Coronary artery (tissue), 2 donors: ENCODE measurements around the gene ACTN1.
"Not testable (repeated sequence)": the region's sequence is repeated elsewhere in the genome, so short reads cannot be mapped to it uniquely, and the experiment has no call there.

Experiments used
- DNase-seq: peaks from one replicate; pipeline ENCODE4 v3.0.0-alpha.2; 2017; ENCODE audit warnings: low spot score
- H3K27ac ChIP-seq, 2 donors: fragments of 200-600 bp; sonication (generic); one replicate each; pipeline ENCODE4 v1.5.1; 2016 to 2019
- H3K4me3 ChIP-seq: fragments of 200-600 bp; sonication (generic); 2 replicates; pipeline ENCODE4 v1.5.1; 2016; ENCODE audit warnings: mild to moderate bottlenecking, moderate library complexity
- CTCF ChIP-seq: fragments of 200-600 bp; sonication (generic); IDR thresholded peaks from one replicate; pipeline ENCODE4 v1.5.1; 2019; ENCODE audit warnings: antibody characterized with exemption

The ACTN1 gene

DNA sequence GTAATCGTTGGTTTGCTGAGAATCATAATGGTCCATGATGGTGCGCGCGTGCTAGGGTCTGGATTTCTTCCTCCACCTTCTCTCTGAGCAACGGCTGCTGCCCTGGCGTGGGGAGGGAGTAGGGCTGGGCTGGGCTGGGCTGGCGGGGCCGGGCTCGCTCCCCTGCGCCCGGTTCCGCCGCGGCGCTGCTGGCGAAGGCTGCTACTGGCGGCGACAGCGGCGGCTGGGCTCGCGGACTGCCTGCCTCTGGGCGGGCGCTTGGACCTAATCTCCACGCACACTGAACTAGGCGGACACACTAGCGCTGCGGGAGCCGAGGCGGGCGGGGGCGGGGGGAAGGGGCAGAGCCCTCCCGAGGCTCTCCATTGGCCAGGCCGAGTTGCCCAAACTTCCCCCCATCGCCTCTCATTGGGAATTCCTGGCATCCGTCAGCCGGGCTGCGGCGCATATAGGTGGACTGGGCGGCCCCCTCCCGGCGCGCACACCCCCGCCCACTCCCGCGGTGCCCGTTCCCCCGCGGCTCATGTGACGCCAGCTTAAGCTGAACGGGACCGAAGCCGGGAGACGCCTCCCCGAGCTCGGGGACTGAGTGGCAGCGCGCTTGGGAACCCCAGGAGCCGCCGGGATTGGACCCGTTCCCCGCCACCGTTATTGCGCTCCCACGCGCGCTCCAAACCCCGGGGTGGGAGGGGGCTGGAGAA lies at the start of gene ACTN1:
TSS of gene ACTN1 (minus strand) at position 282 of the 701 bp plus-strand sequence. CDS start at position 36, 246 bp downstream.
- H3K4me3 ChIP-seq, result peak within 1 kb of the TSS; percentile 89

DNA sequence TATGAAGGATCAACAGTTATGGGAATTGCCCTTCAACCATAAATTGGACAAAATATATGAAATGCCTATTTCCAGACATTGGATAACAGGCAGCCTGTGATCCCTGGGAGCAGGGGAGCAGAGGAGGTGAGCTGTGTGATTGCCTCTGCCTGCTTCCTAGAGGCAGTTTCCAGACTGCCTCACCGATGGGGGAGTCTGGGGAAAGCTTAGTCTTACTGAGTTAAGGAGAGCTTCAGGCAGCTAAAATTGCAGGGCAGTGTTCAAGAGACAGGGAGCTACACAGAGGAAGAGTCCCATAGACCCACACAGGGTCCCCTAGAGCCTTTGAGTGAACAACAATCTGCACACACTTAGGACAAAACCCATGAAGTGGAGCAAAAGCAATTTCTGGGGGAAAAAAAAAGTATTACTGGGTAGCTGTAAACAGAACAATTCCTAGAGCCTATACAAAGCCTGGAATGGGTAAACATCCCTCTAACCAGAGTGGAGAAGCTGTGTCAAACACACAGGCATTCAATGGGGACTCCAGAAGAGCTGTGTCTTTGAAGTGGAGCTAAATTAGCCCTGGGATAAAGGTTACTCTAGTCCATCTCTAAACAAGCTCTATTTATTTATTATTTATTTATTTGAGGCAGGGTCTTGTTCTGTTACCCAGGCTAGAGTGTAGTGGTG lies 48.3 kb upstream of the ACTN1 start:
- no peak for TF ChIP-seq CTCF
- no peak for DNase-seq
- H3K27ac ChIP-seq, result no peak overlapping the region
- no peak overlapping the region for H3K4me3 ChIP-seq

More for the DNA sequence above, at the start of gene ACTN1:
- H3K27ac ChIP-seq, result peak within 1 kb of the TSS; percentile 97 to 100
- TF ChIP-seq CTCF, result no peak
- DNase-seq, result peak; percentile 98

GRCh38 chr14:69023035-69023434 lies 43.9 kb upstream of the ACTN1 start:
- no peak for TF ChIP-seq CTCF
- Histone ChIP-seq H3K4me3 (no peak overlapping the region), H3K27ac (no peak overlapping the region)
- DNase-seq, result no peak

DNA sequence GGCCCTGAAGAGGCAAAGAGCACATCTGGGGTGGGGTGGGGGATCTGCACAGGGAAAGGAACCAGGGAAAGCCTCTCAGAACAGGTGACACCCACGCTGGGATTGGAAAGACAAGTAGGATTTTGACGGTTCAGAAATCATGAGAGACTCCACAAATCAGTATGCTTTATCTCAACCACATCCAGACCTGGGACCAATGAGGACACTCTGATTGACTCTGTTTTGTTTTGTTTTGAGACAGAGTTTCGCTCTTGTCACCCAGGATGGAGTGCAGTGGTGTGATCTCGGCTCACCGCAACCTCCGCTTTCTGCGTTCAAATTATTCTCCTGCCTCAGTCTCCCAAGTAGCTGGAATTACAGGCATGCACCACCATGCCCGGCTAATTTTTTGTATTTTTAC lies 43.0 kb upstream of the ACTN1 start:
- H3K4me3 ChIP-seq, DNase-seq, H3K27ac ChIP-seq: not testable (repeated sequence)

DNA sequence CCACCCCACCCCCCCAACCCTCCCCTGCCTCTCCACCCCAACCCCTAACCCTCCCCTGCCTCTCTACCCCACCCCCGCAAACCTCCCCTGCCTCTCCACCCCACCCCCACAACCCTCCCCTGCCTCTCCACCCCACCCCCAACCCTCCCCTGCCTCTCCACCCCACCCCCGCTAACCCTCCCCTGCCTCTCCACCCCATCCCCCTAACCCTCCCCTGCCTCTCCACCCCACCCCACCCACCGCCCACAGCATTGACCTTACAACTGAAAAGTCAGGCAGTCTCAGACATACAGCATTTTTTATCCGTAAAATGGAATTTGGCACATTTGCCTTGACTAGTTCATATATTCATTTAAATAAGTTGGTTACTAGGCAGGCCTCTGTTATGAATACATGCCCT lies 38.6 kb upstream of the ACTN1 start:
- no peak for DNase-seq

GRCh38 chr14:69014829-69015259 lies 35.7 kb upstream of the ACTN1 start:
- DNase-seq, result no peak
- TF ChIP-seq CTCF, result no peak
- H3K4me3 ChIP-seq, result no peak overlapping the region
- H3K27ac ChIP-seq, result no peak overlapping the region

More for the DNA sequence above, 38.6 kb upstream of the ACTN1 start:
- no peak for TF ChIP-seq CTCF
- Histone ChIP-seq H3K27ac (no peak overlapping the region), H3K4me3 (no peak overlapping the region)

DNA sequence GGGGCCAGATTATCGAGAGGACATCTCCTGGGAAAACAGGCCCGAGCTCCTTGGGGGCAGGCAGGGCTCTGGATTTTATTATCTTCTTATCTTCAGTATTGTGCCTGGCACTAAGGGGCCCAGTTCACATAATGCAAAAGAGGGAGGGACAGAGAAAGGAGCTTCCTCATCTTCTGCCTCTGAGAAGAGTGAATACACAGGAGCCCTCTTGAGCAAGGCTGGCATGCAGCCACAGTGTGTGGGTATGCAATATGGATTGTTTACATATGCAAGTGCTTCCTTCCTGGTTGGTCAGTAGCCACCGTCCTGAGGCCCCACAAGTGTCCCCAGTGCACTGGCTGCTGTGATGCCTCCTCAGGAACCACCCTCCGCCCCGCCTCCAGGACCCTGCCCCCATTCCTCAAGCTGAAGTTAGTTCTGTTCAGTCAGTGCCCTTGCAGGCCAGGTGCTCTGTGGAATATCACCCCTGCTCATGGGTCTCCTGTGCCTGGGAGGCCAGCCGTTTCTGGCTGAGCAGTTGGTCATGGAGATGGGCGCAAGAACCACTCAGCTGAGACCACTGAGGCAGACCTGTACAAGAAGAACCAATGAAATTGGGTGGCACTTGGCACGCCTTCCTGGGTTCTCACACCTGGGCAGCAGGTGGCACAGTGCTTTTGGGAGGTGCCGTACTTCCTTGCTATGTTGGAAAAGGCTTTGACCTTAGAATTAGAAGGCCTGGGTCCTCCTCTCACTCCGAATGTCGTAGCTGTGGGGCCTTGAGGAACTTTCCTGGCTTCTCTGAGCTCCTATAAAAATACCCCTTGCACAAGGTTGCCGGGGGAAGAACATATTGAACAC lies 35.1 kb upstream of the ACTN1 start:
- DNase-seq, result no peak
- Histone ChIP-seq H3K27ac (no peak overlapping the region), H3K4me3 (no peak overlapping the region)
- TF ChIP-seq CTCF, result no peak
